NOMO-1 treated with DMSO at 0.1 percent for 48 hours (cell line): Measurements from ENCODE around the gene FNDC1.

Experiments used
- DNase-seq: peaks from one replicate; lab custom pipeline; 2025; ENCODE audit not compliant: unreplicated experiment; lab: John Stamatoyannopoulos, UW

FNDC1 gene

DNA sequence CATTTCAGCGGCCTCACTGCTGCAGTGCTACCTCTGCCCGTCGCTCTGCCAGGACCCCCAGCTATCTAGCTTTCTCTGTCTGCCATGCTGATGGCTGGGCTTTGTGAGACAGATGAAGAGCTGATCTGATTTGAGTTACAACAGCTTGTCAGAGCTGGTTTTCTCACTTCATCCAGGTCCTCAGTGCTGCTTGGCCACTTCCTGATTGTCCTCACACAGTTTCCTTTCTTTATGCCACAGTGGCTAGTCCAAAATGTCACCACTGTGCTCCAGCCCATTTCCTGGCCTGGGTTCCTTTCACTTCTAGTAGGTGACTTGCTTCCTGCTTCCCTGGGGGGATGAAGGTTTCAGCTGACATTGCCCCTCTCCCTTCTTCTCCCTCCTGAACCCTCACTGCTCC is 35.4 kb downstream of the FNDC1 start:
- no peak for DNase-seq

GRCh38 chr6:159212028-159212427 is 42.8 kb downstream of the FNDC1 start:
- no peak for DNase-seq

- DNase-seq, result no peak
These were observed 43.5 kb downstream of the FNDC1 start for GRCh38 chr6:159212525-159213280.

DNA sequence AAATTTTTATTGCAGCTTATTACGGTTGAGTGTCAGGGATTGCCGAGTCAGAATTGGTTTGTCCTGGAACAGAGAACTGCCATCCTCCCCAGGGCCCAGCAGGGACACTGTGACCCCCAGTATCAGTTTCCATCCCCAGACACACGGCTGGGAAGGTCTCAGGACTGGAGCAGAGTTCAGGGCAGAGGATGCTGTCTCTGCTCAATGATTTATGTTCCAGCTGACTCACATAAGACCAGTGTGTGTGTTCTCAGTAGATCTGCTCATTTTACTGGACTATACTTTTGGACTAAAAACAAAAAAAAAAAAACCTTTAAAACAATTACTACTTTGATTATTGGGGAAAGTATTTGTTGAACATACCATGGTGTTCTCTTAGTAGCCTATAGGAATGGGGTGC is 44.2 kb downstream of the FNDC1 start:
- DNase-seq, result no peak

- DNase-seq, result no peak
These were observed 45.1 kb downstream of the FNDC1 start for GRCh38 chr6:159214281-159214680.

DNA sequence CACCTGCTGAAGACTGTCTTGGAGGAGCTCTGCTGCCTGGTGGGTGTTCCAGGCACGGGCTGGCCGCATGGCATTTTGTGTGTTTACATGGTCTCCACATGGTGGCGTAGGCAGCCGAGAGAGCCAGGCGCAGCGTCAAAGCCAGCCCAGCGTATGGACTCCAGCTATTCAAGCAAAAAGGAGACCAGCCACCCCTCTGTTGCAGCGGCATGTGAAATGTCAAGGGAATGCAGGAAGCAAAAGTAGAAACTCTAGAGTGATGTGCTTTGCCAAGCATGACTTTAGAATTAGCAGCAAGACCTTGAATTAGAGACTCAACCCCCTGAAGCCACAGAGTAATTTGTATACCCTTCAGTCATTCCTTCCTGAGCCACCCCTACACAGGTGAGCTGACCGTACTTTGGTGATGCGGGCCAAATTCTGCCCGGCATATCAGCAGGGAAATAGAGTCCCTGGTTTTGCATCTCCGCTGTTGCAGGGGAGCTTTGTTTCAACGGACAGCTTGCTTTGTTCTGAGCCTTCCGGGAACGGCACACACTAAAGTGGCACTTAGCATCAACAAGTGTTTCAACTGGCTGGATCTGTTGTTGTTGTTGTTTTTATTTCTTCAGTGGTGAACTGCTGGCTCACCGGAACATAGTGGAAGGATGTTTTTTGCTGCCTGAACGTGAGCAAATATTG is 48.5 kb downstream of the FNDC1 start:
- no peak for DNase-seq

DNA sequence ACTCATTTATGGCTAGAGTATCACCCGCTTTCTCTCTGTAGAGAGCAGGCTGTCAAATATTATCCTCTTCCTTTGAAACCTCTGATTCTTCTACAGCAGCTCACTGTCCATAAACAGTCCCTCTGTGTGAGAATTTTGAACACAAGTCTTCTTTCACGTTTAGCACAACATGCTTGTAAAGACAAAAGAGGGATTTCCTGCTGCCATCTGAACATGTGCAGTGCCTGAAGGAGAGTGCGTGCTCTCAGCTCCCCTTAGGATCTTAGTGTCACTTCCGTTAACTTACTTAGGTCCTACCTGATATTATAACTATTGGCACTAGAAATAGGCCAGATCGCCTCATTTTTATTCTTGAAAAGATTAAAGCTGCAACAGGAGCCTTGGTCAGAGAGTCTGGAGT is 50.9 kb downstream of the FNDC1 start:
- DNase-seq, result no peak

DNA sequence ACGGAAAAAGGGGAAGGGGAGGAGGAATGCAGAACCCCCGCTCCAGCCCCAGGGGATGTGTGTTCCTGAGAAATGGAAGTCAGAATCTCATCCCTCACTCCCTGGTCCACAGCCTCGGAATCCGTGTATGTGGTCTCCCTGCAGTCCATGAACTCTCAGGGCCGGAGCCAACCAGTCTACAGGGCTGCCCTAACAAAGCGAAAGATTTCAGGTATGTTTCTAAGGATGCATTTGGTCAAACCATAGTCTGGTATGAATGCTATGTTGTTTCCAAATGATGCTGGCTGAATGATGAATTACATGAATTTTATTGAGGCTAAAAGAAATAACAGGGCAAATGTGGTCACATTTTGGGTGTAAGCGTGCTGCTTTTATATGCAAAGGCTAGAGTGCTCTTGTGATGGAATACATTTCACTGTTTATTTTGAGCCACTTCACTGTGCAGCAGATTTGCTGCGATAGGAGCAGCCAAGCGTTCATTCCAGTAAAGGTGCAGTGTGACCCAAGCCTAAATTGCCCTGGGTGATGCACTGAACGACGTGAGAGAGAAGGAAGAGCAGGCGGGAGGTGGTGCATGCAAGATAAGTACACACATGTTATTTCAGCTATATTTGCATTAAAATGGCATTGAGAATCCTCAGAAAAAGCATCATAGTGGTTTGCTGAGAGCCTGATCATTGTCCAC is 52.4 kb downstream of the FNDC1 start:
- DNase-seq, result no peak

GRCh38 chr6:159224452-159224851 is 55.3 kb downstream of the FNDC1 start:
- DNase-seq, result no peak

GRCh38 chr6:159229651-159230051 is 60.5 kb downstream of the FNDC1 start:
- DNase-seq, result no peak

- no peak for DNase-seq
These were observed 63.0 kb downstream of the FNDC1 start for GRCh38 chr6:159232106-159232645.

- no peak for DNase-seq
These were observed 63.6 kb downstream of the FNDC1 start for GRCh38 chr6:159232751-159233150.

DNA sequence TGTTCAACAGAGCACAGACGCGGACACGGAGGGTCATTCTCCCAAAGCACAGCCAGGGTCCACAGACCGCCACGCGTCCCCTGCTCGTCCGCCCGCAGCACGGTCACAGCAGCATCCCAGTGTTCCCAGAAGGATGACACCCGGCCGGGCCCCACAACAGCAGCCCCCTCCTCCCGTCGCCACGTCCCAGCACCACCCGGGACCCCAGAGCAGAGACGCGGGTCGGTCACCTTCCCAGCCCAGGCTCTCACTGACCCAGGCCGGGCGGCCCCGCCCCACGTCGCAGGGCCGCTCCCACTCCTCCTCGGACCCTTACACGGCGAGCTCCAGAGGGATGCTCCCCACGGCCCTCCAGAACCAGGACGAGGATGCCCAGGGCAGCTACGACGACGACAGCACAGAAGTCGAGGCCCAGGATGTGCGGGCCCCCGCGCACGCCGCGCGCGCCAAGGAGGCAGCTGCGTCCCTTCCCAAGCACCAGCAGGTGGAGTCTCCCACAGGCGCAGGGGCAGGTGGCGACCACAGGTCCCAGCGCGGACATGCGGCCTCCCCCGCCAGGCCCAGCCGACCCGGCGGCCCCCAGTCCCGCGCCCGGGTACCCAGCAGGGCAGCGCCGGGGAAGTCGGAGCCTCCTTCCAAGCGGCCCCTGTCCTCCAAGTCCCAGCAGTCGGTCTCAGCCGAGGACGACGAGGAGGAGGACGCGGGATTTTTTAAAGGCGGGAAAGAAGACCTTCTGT is 64.3 kb downstream of the FNDC1 start:
- no peak for DNase-seq

GRCh38 chr6:159234102-159234553 is 64.9 kb downstream of the FNDC1 start:
- no peak for DNase-seq

DNA sequence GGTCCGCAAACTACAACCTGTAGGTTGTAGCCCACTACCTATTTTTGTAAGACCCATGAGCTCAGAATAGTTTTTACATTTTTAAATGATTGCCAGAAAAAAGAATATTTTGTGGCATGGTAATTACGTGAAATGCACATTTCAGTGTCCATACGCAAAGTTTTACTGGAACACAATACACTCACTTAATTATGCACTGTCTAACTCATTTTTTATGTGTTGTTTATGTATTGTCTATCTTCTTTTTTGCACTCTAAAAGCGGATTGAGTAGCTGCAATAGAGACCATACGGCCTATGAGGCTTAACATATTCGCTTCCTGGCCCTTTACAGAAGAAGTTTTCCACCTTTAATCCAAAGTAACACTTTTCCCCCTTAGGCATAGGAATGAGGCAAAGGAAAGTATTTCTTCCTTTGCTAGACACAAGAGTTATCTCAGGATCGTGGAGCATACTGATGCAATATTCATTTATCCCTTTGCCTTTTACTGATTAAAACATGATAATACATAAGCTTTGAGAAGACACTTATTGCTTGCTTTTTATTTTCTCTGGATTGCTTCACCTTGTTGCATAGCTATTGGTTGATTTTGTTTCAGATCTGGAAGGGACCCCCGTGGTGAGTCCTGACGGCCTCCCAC is 69.8 kb downstream of the FNDC1 start:
- DNase-seq, result no peak

DNA sequence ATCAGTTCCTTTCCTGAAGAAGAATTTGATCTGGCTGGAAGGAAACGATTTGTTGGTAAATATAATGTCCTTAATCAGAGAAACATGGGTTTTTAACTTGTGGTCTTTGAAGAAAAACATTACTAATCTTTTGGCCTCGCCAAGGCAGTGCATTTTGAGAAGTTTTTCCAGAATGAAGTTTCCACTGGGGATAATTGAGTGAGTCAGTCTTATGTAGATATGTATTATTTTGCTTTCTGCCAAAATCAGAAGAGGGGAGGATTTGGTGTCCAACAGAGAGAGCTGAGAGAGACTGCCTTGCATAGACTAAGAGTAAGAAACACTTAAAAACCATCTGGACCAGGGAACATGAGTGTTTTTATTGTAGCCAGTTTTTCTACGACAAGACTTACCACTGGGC is 79.9 kb downstream of the FNDC1 start:
- DNase-seq, result no peak

DNA sequence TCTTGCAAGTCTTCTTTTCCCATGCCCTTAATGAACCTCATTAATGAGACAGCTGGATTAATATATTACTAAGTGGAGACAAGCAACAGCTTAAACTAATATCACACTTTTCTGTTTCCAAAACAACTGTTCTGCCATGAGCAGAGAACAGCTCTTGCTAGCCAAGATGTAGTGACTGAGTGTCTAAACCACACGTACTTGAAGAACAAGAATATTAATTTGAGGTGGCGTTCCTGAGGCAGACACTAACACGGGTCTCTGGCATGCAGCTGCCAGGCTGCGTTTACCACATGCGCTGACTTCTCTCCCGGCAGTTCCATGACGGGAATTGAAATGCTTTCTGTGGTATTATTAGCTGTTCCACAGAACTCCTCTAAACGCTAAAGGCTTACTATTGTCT is 80.6 kb downstream of the FNDC1 start:
- no peak for DNase-seq

DNA sequence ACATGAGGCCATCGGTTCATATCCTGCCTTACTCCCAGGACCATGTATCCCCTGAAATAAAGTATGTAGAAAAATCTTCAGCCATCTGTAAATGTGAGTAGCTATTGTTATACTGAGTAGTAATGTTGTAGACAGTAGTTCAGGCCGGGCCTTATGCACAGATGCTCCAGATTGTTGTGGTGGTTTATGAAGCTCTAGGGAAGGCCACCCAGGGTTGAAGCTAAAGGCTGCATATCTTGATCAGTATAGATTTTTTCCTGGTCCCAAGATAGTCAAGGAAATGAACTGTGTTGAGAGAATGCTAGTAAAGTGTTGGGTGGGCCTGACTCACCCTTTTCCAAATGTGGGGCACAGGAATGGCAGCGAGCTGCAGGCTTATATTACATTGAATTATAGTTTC is 81.4 kb downstream of the FNDC1 start:
- DNase-seq, result no peak

- DNase-seq, result peak; percentile 21
These were observed 83.8 kb downstream of the FNDC1 start for GRCh38 chr6:159252955-159253508.

- DNase-seq, result no peak
These were observed 85.0 kb downstream of the FNDC1 start for GRCh38 chr6:159254186-159254585.
